Astrocyte (in vitro differentiated cells and primary cell): ENCODE results near the gene KLHL10.

Experiments used
- CTCF ChIP-seq: IDR thresholded peaks from 2 replicates; pipeline ENCODE4 v1.5.1; 2011; ENCODE audit warnings: low read depth, mild to moderate bottlenecking, inconsistent platforms, low read length, moderate library complexity; ENCODE audit not compliant: insufficient read depth
- EZH2 ChIP-seq: IDR thresholded peaks from 2 replicates; pipeline ENCODE4 v1.6.1; 2012; ENCODE audit warnings: mild to moderate bottlenecking, low read length, inconsistent platforms; ENCODE audit not compliant: insufficient read depth

- TF ChIP-seq EZH2 (no peak), CTCF (no peak)
Measured at GRCh38 chr17:41864498-41864835, 26.8 kb downstream of the KLHL10 start.
